ENCODE results near the gene VCAN. TPM values are rescaled to one million over a fixed set of nuclear protein-coding genes. Genes with fewer than 3 reads are reported as not detected.

VCAN gene
- polyA plus RNA-seq, 2 donors, result 0.35 to 0.89 TPM

GRCh38 chr5:83522446-83522845 lies 50.9 kb downstream of the VCAN start:
- 72 to 80% methylated on average over 2 of the region's 2 CpGs for WGBS, 2 donors
- H3K9me3 ChIP-seq (ENCODE audit: control insufficient read depth in 2 of 2, insufficient read depth in 1 of 2, low read depth in 1 of 2, low read length in 1 of 2), result no peaks in the 10 kb centered on the region
- H3K4me1 ChIP-seq (ENCODE audit: control insufficient read depth in 2 of 2, insufficient read depth in 2 of 2, low read length in 1 of 2), result no peaks in the 10 kb centered on the region
- H3K36me3 ChIP-seq (ENCODE audit: control insufficient read depth in 2 of 2, insufficient read depth in 2 of 2, low read length in 1 of 2), result no peaks in the 10 kb centered on the region
- H3K4me3 ChIP-seq (ENCODE audit: low read depth in 1 of 2, low read length in 2 of 2), result no peak overlapping the region
- H3K27me3 ChIP-seq (ENCODE audit: control insufficient read depth in 1 of 2, insufficient read depth in 2 of 2, low read length in 2 of 2), result no peaks in the 10 kb centered on the region
- no peak overlapping the region for H3K27ac ChIP-seq (ENCODE audit: low read depth in 2 of 2, low read length in 1 of 2)

GRCh38 chr5:83523929-83524328 lies 52.4 kb downstream of the VCAN start:
- Histone ChIP-seq H3K36me3 (ENCODE audit: control insufficient read depth in 2 of 2, insufficient read depth in 2 of 2, low read length in 1 of 2) (no peaks in the 10 kb centered on the region), H3K4me3 (ENCODE audit: low read depth in 1 of 2, low read length in 2 of 2) (no peak overlapping the region), H3K9me3 (ENCODE audit: control insufficient read depth in 2 of 2, insufficient read depth in 1 of 2, low read depth in 1 of 2, low read length in 1 of 2) (no peaks in the 10 kb centered on the region), H3K27me3 (ENCODE audit: control insufficient read depth in 1 of 2, insufficient read depth in 2 of 2, low read length in 2 of 2) (no peaks in the 10 kb centered on the region), H3K4me1 (ENCODE audit: control insufficient read depth in 2 of 2, insufficient read depth in 2 of 2, low read length in 1 of 2) (no peaks in the 10 kb centered on the region), H3K27ac (ENCODE audit: low read depth in 2 of 2, low read length in 1 of 2) (no peak overlapping the region)
- 88 to 97% methylated on average over 1 of the region's 1 CpG for WGBS, 2 donors

- H3K36me3 ChIP-seq (ENCODE audit: control insufficient read depth in 2 of 2, insufficient read depth in 2 of 2, low read length in 1 of 2), result no peaks in the 10 kb centered on the region
- no peaks in the 10 kb centered on the region for H3K9me3 ChIP-seq (ENCODE audit: control insufficient read depth in 2 of 2, insufficient read depth in 1 of 2, low read depth in 1 of 2, low read length in 1 of 2)
- no peak overlapping the region for H3K4me3 ChIP-seq (ENCODE audit: low read depth in 1 of 2, low read length in 2 of 2)
- WGBS, 2 donors, result 81 to 89% methylated on average over 2 of the region's 2 CpGs
- H3K27me3 ChIP-seq (ENCODE audit: control insufficient read depth in 1 of 2, insufficient read depth in 2 of 2, low read length in 2 of 2), result no peaks in the 10 kb centered on the region
- no peak overlapping the region for H3K27ac ChIP-seq (ENCODE audit: low read depth in 2 of 2, low read length in 1 of 2)
- H3K4me1 ChIP-seq (ENCODE audit: control insufficient read depth in 2 of 2, insufficient read depth in 2 of 2, low read length in 1 of 2), result no peaks in the 10 kb centered on the region
Observed at GRCh38 chr5:83524345-83524744, 52.8 kb downstream of the VCAN start.

- Histone ChIP-seq H3K4me1 (ENCODE audit: control insufficient read depth in 2 of 2, insufficient read depth in 2 of 2, low read length in 1 of 2) (no peaks in the 10 kb centered on the region), H3K27me3 (ENCODE audit: control insufficient read depth in 1 of 2, insufficient read depth in 2 of 2, low read length in 2 of 2) (no peaks in the 10 kb centered on the region), H3K9me3 (ENCODE audit: control insufficient read depth in 2 of 2, insufficient read depth in 1 of 2, low read depth in 1 of 2, low read length in 1 of 2) (no peaks in the 10 kb centered on the region), H3K36me3 (ENCODE audit: control insufficient read depth in 2 of 2, insufficient read depth in 2 of 2, low read length in 1 of 2) (no peaks in the 10 kb centered on the region), H3K27ac (ENCODE audit: low read depth in 2 of 2, low read length in 1 of 2) (no peak overlapping the region), H3K4me3 (ENCODE audit: low read depth in 1 of 2, low read length in 2 of 2) (no peak overlapping the region)
- 60 to 72% methylated on average over 2 of the region's 2 CpGs for WGBS, 2 donors
Observed at GRCh38 chr5:83524991-83525390, 53.4 kb downstream of the VCAN start.

GRCh38 chr5:83526289-83526688 lies 54.7 kb downstream of the VCAN start:
- Histone ChIP-seq H3K27me3 (ENCODE audit: control insufficient read depth in 1 of 2, insufficient read depth in 2 of 2, low read length in 2 of 2) (no peaks in the 10 kb centered on the region), H3K27ac (ENCODE audit: low read depth in 2 of 2, low read length in 1 of 2) (no peak overlapping the region), H3K4me3 (ENCODE audit: low read depth in 1 of 2, low read length in 2 of 2) (no peak overlapping the region), H3K9me3 (ENCODE audit: control insufficient read depth in 2 of 2, insufficient read depth in 1 of 2, low read depth in 1 of 2, low read length in 1 of 2) (no peaks in the 10 kb centered on the region), H3K36me3 (ENCODE audit: control insufficient read depth in 2 of 2, insufficient read depth in 2 of 2, low read length in 1 of 2) (no peaks in the 10 kb centered on the region), H3K4me1 (ENCODE audit: control insufficient read depth in 2 of 2, insufficient read depth in 2 of 2, low read length in 1 of 2) (no peaks in the 10 kb centered on the region)
- 84 to 85% methylated on average over 1 of the region's 1 CpG for WGBS, 2 donors

GRCh38 chr5:83527221-83527620 lies 55.7 kb downstream of the VCAN start:
- whole genome bisulfite sequencing, 2 donors, result 34 to 57% methylated on average over 4 of the region's 4 CpGs
- no peaks in the 10 kb centered on the region for H3K9me3 ChIP-seq (ENCODE audit: control insufficient read depth in 2 of 2, insufficient read depth in 1 of 2, low read depth in 1 of 2, low read length in 1 of 2)
- H3K36me3 ChIP-seq (ENCODE audit: control insufficient read depth in 2 of 2, insufficient read depth in 2 of 2, low read length in 1 of 2), result no peaks in the 10 kb centered on the region
- no peak overlapping the region for H3K27ac ChIP-seq (ENCODE audit: low read depth in 2 of 2, low read length in 1 of 2)
- H3K27me3 ChIP-seq (ENCODE audit: control insufficient read depth in 1 of 2, insufficient read depth in 2 of 2, low read length in 2 of 2), result no peaks in the 10 kb centered on the region
- H3K4me1 ChIP-seq (ENCODE audit: control insufficient read depth in 2 of 2, insufficient read depth in 2 of 2, low read length in 1 of 2), result no peaks in the 10 kb centered on the region
- no peak overlapping the region for H3K4me3 ChIP-seq (ENCODE audit: low read depth in 1 of 2, low read length in 2 of 2)

GRCh38 chr5:83527722-83528438 lies 56.3 kb downstream of the VCAN start:
- no peak overlapping the region for H3K27ac ChIP-seq (ENCODE audit: low read depth in 2 of 2, low read length in 1 of 2)
- no peaks in the 10 kb centered on the region for H3K9me3 ChIP-seq (ENCODE audit: control insufficient read depth in 2 of 2, insufficient read depth in 1 of 2, low read depth in 1 of 2, low read length in 1 of 2)
- no peak overlapping the region for H3K4me3 ChIP-seq (ENCODE audit: low read depth in 1 of 2, low read length in 2 of 2)
- no peaks in the 10 kb centered on the region for H3K36me3 ChIP-seq (ENCODE audit: control insufficient read depth in 2 of 2, insufficient read depth in 2 of 2, low read length in 1 of 2)
- no peaks in the 10 kb centered on the region for H3K27me3 ChIP-seq (ENCODE audit: control insufficient read depth in 1 of 2, insufficient read depth in 2 of 2, low read length in 2 of 2)
- H3K4me1 ChIP-seq (ENCODE audit: control insufficient read depth in 2 of 2, insufficient read depth in 2 of 2, low read length in 1 of 2), result no peaks in the 10 kb centered on the region
- WGBS, 2 donors, result 67 to 79% methylated on average over 4 of the region's 4 CpGs

GRCh38 chr5:83528439-83528769 lies 56.9 kb downstream of the VCAN start:
- H3K27me3 ChIP-seq (ENCODE audit: control insufficient read depth in 1 of 2, insufficient read depth in 2 of 2, low read length in 2 of 2), result no peaks in the 10 kb centered on the region
- H3K27ac ChIP-seq (ENCODE audit: low read depth in 2 of 2, low read length in 1 of 2), result no peak overlapping the region
- H3K36me3 ChIP-seq (ENCODE audit: control insufficient read depth in 2 of 2, insufficient read depth in 2 of 2, low read length in 1 of 2), result no peaks in the 10 kb centered on the region
- H3K4me3 ChIP-seq (ENCODE audit: low read depth in 1 of 2, low read length in 2 of 2), result no peak overlapping the region
- WGBS, 2 donors, result 76 to 78% methylated on average over 2 of the region's 2 CpGs
- H3K9me3 ChIP-seq (ENCODE audit: control insufficient read depth in 2 of 2, insufficient read depth in 1 of 2, low read depth in 1 of 2, low read length in 1 of 2), result no peaks in the 10 kb centered on the region
- H3K4me1 ChIP-seq (ENCODE audit: control insufficient read depth in 2 of 2, insufficient read depth in 2 of 2, low read length in 1 of 2), result no peaks in the 10 kb centered on the region

GRCh38 chr5:83530193-83530592 lies 58.6 kb downstream of the VCAN start:
- WGBS, 2 donors, result 42 to 46% methylated on average over 2 of the region's 2 CpGs
- Histone ChIP-seq H3K4me3 (ENCODE audit: low read depth in 1 of 2, low read length in 2 of 2) (no peak overlapping the region), H3K9me3 (ENCODE audit: control insufficient read depth in 2 of 2, insufficient read depth in 1 of 2, low read depth in 1 of 2, low read length in 1 of 2) (no peaks in the 10 kb centered on the region), H3K36me3 (ENCODE audit: control insufficient read depth in 2 of 2, insufficient read depth in 2 of 2, low read length in 1 of 2) (no peaks in the 10 kb centered on the region), H3K4me1 (ENCODE audit: control insufficient read depth in 2 of 2, insufficient read depth in 2 of 2, low read length in 1 of 2) (no peaks in the 10 kb centered on the region), H3K27me3 (ENCODE audit: control insufficient read depth in 1 of 2, insufficient read depth in 2 of 2, low read length in 2 of 2) (no peaks in the 10 kb centered on the region), H3K27ac (ENCODE audit: low read depth in 2 of 2, low read length in 1 of 2) (no peak overlapping the region)

- H3K27ac ChIP-seq (ENCODE audit: low read depth in 2 of 2, low read length in 1 of 2), result no peak overlapping the region
- no peaks in the 10 kb centered on the region for H3K9me3 ChIP-seq (ENCODE audit: control insufficient read depth in 2 of 2, insufficient read depth in 1 of 2, low read depth in 1 of 2, low read length in 1 of 2)
Observed at GRCh38 chr5:83531661-83532060, 60.1 kb downstream of the VCAN start.

More at GRCh38 chr5:83531661-83532060, 60.1 kb downstream of the VCAN start:
- 79 to 81% methylated on average over 1 of the region's 1 CpG for WGBS, 2 donors
- H3K36me3 ChIP-seq (ENCODE audit: control insufficient read depth in 2 of 2, insufficient read depth in 2 of 2, low read length in 1 of 2), result no peaks in the 10 kb centered on the region
- H3K4me3 ChIP-seq (ENCODE audit: low read depth in 1 of 2, low read length in 2 of 2), result no peak overlapping the region
- H3K4me1 ChIP-seq (ENCODE audit: control insufficient read depth in 2 of 2, insufficient read depth in 2 of 2, low read length in 1 of 2), result no peaks in the 10 kb centered on the region
- no peaks in the 10 kb centered on the region for H3K27me3 ChIP-seq (ENCODE audit: control insufficient read depth in 1 of 2, insufficient read depth in 2 of 2, low read length in 2 of 2)
